Measurements from ENCODE around the gene TBC1D8.
"Not testable (repeated sequence)": the region's sequence is repeated elsewhere in the genome, so short reads cannot be mapped to it uniquely, and the experiment has no call there.

Gene TBC1D8

GRCh38 chr2:101168706-101169105, 17.5 kb upstream of the TBC1D8 start:
- no peak for TF ChIP-seq CTCF (IDR thresholded peaks at IDR 0.05; ENCODE audit: low read depth, low read length, missing control alignments)
- no peaks in the 10 kb centered on the region for H3K27me3 ChIP-seq (replicated peaks)
- no peak overlapping the region for H3K4me3 ChIP-seq (ENCODE audit: low read depth, low read length)
- H3K36me3 ChIP-seq (replicated peaks), result no peaks in the 10 kb centered on the region
- DNase-seq, result no peak
- no peak overlapping the region for H3K27ac ChIP-seq
- in situ Hi-C loops (cut with HindIII; ENCODE audit: low pct_ligation_motif_present, low sequenced_read_pairs), result no loop called here

- H3K27ac ChIP-seq; DNase-seq; H3K36me3 ChIP-seq (replicated peaks); in situ Hi-C loops (cut with HindIII; ENCODE audit: low pct_ligation_motif_present, low sequenced_read_pairs); H3K27me3 ChIP-seq (replicated peaks); H3K4me3 ChIP-seq (ENCODE audit: low read depth, low read length): not testable (repeated sequence)
Measured at GRCh38 chr2:101167532-101167931, 16.4 kb upstream of the TBC1D8 start.

GRCh38 chr2:101164021-101164420, 12.8 kb upstream of the TBC1D8 start:
- no peak overlapping the region for H3K4me3 ChIP-seq (ENCODE audit: low read depth, low read length)
- no peak for TF ChIP-seq CTCF (IDR thresholded peaks at IDR 0.05; ENCODE audit: low read depth, low read length, missing control alignments)
- no peaks in the 10 kb centered on the region for H3K27me3 ChIP-seq (replicated peaks)
- DNase-seq, result no peak
- no peak overlapping the region for H3K27ac ChIP-seq
- in situ Hi-C loops (cut with HindIII; ENCODE audit: low pct_ligation_motif_present, low sequenced_read_pairs), result no loop called here
- no peaks in the 10 kb centered on the region for H3K36me3 ChIP-seq (replicated peaks)

GRCh38 chr2:101162561-101163330, 11.6 kb upstream of the TBC1D8 start:
- DNase-seq, result no peak
- Histone ChIP-seq H3K27me3 (replicated peaks) (no peaks in the 10 kb centered on the region), H3K4me3 (ENCODE audit: low read depth, low read length) (no peak overlapping the region), H3K36me3 (replicated peaks) (no peaks in the 10 kb centered on the region), H3K27ac (no peak overlapping the region)
- in situ Hi-C loops (cut with HindIII; ENCODE audit: low pct_ligation_motif_present, low sequenced_read_pairs), result no loop called here
- TF ChIP-seq CTCF (IDR thresholded peaks at IDR 0.05; ENCODE audit: low read depth, low read length, missing control alignments), result no peak

GRCh38 chr2:101161658-101162057, 10.5 kb upstream of the TBC1D8 start:
- TF ChIP-seq CTCF (IDR thresholded peaks at IDR 0.05; ENCODE audit: low read depth, low read length, missing control alignments), result no peak
- no peak overlapping the region for H3K4me3 ChIP-seq (ENCODE audit: low read depth, low read length)
- no peaks in the 10 kb centered on the region for H3K36me3 ChIP-seq (replicated peaks)

GRCh38 chr2:101160454-101160853, 9.3 kb upstream of the TBC1D8 start:
- Histone ChIP-seq H3K27ac (no peak overlapping the region), H3K4me3 (ENCODE audit: low read depth, low read length) (no peak overlapping the region), H3K27me3 (replicated peaks) (no peaks in the 10 kb centered on the region), H3K36me3 (replicated peaks) (no peaks in the 10 kb centered on the region)
- no peak for TF ChIP-seq CTCF (IDR thresholded peaks at IDR 0.05; ENCODE audit: low read depth, low read length, missing control alignments)
- in situ Hi-C loops (cut with HindIII; ENCODE audit: low pct_ligation_motif_present, low sequenced_read_pairs), result no loop called here
- no peak for DNase-seq

More at GRCh38 chr2:101161658-101162057, 10.5 kb upstream of the TBC1D8 start:
- no peaks in the 10 kb centered on the region for H3K27me3 ChIP-seq (replicated peaks)
- DNase-seq, result no peak
- in situ Hi-C loops (cut with HindIII; ENCODE audit: low pct_ligation_motif_present, low sequenced_read_pairs), result no loop called here
- no peak overlapping the region for H3K27ac ChIP-seq
